CD4-positive, alpha-beta T cell treated with Interleukin-1 beta for 1 hour (primary cell): ENCODE measurements around the gene TERF2IP.

Experiments used
- DNase-seq, 2 donors: peaks; one replicate each; pipeline ENCODE4 v3.0.0-alpha.2; 2020 to 2022

The TERF2IP gene

GRCh38 chr16:75644240-75645012 is 3.1 kb upstream of the TERF2IP start:
- DNase-seq: peak in 1 of 2 donors; percentile 48

GRCh38 chr16:75647112-75647491 is 471 bp upstream of the TERF2IP start:
- no peak for DNase-seq

GRCh38 chr16:75648265-75649076 is 898 bp downstream of the TERF2IP start:
- DNase-seq: peak; percentile 85 to 87

GRCh38 chr16:75653922-75654321 is 6.3 kb downstream of the TERF2IP start:
- no peak for DNase-seq

GRCh38 chr16:75658175-75658574 is 10.6 kb downstream of the TERF2IP start:
- no peak for DNase-seq

GRCh38 chr16:75660321-75660720 is 12.7 kb downstream of the TERF2IP start:
- no peak for DNase-seq

- no peak for DNase-seq
Observed at GRCh38 chr16:75660726-75661302, 13.2 kb downstream of the TERF2IP start.

GRCh38 chr16:75667503-75667902 is 19.9 kb downstream of the TERF2IP start:
- no peak for DNase-seq

GRCh38 chr16:75676909-75677308 is 29.3 kb downstream of the TERF2IP start, which contains the start of gene CPHXL2:
TSS of gene CPHXL2 (minus strand) at chr16:75677009. CDS start at chr16:75676999, 10 bp downstream.
- no peak for DNase-seq

- no peak for DNase-seq
Observed at GRCh38 chr16:75679366-75679765, 31.8 kb downstream of the TERF2IP start.

- no peak for DNase-seq
Observed at GRCh38 chr16:75682308-75682707, 34.7 kb downstream of the TERF2IP start.

GRCh38 chr16:75687361-75687760 is 39.8 kb downstream of the TERF2IP start:
- DNase-seq: no peak

- DNase-seq: no peak
Observed at GRCh38 chr16:75695708-75696107, 48.1 kb downstream of the TERF2IP start.

GRCh38 chr16:75697571-75697970 is 50.0 kb downstream of the TERF2IP start:
- no peak for DNase-seq

- DNase-seq: no peak
Observed at GRCh38 chr16:75701361-75701760, 53.8 kb downstream of the TERF2IP start, which contains the start of gene DUXB. TSS of gene DUXB (minus strand) at chr16:75701461. CDS start at chr16:75701418, 43 bp downstream.

GRCh38 chr16:75702242-75702641 is 54.7 kb downstream of the TERF2IP start:
- DNase-seq: no peak

GRCh38 chr16:75703306-75703705 is 55.7 kb downstream of the TERF2IP start:
- DNase-seq: no peak
